ENCODE measurements around the gene RAD18. TPM values are rescaled to one million over a fixed set of nuclear protein-coding genes. Genes with fewer than 3 reads are reported as not detected.

The RAD18 gene
- total RNA-seq, 1 donor = 7.6 TPM

DNA sequence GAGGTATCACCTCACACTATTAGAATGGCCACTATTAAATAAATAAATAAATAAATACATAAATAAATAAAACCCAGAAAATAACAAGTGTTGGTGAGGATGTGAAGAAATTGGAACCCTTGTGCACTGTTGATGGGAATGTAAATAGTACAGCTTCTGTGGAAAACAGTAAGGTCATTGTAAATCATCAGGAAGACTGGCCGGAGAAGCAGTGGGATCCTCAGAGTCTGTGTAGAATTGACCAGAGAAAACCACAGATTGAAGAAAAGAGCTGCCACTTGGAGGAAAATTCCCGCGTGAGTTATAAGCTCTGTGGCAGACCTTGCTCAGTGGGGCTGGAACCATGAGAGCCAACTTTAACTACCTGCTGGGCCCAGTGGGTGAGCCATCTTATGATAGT lies 92.0 kb downstream of the RAD18 start:
- H3K4me3 ChIP-seq (ENCODE audit: insufficient read depth, low read length) = no peak overlapping the region
- H3K4me1 ChIP-seq (ENCODE audit: insufficient read depth, low read length) = peaks cover 30% of the 10 kb centered on the region
- H3K9me3 ChIP-seq (ENCODE audit: low read depth, low read length) = no peaks in the 10 kb centered on the region
- H3K4me2 ChIP-seq (ENCODE audit: insufficient read depth, low read length) = no peak overlapping the region
- H3K79me2 ChIP-seq (ENCODE audit: insufficient read depth, low read length) = no peaks in the 10 kb centered on the region
- H3K27ac ChIP-seq (ENCODE audit: low read depth, low read length) = no peak overlapping the region
- no peak for DNase-seq (ENCODE audit: insufficient read length, low spot score, missing footprints)
- H4K20me1 ChIP-seq (ENCODE audit: insufficient read depth, low read length) = no peaks in the 10 kb centered on the region
- no peaks in the 10 kb centered on the region for H3K36me3 ChIP-seq (ENCODE audit: insufficient read depth, low read length)
- H3K27me3 ChIP-seq (ENCODE audit: insufficient read depth, low read length) = no peaks in the 10 kb centered on the region
- H2AFZ ChIP-seq (ENCODE audit: low read length) = no peak overlapping the region
- TF ChIP-seq, protein P1, sequence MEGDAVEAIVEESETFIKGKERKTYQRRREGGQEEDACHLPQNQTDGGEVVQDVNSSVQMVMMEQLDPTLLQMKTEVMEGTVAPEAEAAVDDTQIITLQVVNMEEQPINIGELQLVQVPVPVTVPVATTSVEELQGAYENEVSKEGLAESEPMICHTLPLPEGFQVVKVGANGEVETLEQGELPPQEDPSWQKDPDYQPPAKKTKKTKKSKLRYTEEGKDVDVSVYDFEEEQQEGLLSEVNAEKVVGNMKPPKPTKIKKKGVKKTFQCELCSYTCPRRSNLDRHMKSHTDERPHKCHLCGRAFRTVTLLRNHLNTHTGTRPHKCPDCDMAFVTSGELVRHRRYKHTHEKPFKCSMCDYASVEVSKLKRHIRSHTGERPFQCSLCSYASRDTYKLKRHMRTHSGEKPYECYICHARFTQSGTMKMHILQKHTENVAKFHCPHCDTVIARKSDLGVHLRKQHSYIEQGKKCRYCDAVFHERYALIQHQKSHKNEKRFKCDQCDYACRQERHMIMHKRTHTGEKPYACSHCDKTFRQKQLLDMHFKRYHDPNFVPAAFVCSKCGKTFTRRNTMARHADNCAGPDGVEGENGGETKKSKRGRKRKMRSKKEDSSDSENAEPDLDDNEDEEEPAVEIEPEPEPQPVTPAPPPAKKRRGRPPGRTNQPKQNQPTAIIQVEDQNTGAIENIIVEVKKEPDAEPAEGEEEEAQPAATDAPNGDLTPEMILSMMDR (IDR thresholded peaks at IDR 0.05; ENCODE audit: extremely low read depth, low read depth, low read length) = no peak

DNA sequence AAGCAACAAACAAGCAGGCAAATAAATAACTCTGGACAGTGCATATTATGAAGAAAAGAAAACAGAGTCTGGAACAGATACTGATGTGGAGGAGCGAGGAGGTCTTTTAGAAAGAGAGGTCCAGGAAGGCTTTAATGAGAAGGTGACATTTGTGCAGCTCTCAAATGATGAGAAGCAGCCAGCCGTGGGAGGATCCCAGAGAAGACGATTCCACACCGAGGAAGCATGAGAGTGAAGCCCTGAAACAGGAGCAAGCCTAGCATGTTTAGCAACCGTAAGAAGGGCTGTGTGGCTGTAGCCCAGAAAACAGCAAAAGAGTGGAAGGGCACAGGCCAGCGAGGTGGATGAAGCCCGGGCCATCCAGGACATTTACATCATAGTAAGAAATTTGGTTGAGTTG lies 93.1 kb downstream of the RAD18 start:
- no peak overlapping the region for H3K4me2 ChIP-seq (ENCODE audit: insufficient read depth, low read length)
- H3K9me3 ChIP-seq (ENCODE audit: low read depth, low read length) = no peaks in the 10 kb centered on the region
- H3K36me3 ChIP-seq (ENCODE audit: insufficient read depth, low read length) = no peaks in the 10 kb centered on the region
- TF ChIP-seq, protein P1 (IDR thresholded peaks at IDR 0.05; ENCODE audit: extremely low read depth, low read depth, low read length) = no peak
- H3K27ac ChIP-seq (ENCODE audit: low read depth, low read length) = peak overlapping the region; percentile 73
- H3K79me2 ChIP-seq (ENCODE audit: insufficient read depth, low read length) = no peaks in the 10 kb centered on the region
- no peaks in the 10 kb centered on the region for H4K20me1 ChIP-seq (ENCODE audit: insufficient read depth, low read length)
- H3K27me3 ChIP-seq (ENCODE audit: insufficient read depth, low read length) = no peaks in the 10 kb centered on the region
- no peak overlapping the region for H2AFZ ChIP-seq (ENCODE audit: low read length)
- no peak overlapping the region for H3K4me3 ChIP-seq (ENCODE audit: insufficient read depth, low read length)
- peaks cover 30% of the 10 kb centered on the region for H3K4me1 ChIP-seq (ENCODE audit: insufficient read depth, low read length)
- DNase-seq (ENCODE audit: insufficient read length, low spot score, missing footprints) = no peak

DNA sequence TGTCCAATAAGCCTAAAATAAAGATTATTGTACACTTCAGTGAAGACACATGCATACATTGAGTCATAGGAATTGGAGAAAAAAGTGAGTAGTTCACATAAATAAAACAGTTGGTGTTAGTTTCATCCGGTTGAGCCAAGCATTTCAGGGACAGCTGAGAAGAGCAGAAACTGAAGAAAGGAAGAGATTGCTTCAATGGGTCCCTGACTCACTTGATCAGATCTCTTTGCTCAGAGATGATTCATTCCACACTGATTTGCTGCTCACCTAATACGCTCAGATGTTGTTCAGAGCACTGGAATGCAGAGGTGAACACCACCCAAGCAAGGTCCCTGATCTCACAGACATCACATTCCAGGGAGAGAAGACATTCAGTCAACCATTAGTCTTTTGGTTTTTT lies 93.7 kb downstream of the RAD18 start:
- H3K27me3 ChIP-seq (ENCODE audit: insufficient read depth, low read length) = no peaks in the 10 kb centered on the region
- peak; percentile 93 for DNase-seq (ENCODE audit: insufficient read length, low spot score, missing footprints)
- no peak overlapping the region for H2AFZ ChIP-seq (ENCODE audit: low read length)
- peak overlapping the region; percentile 29 for H3K4me2 ChIP-seq (ENCODE audit: insufficient read depth, low read length)
- peaks cover 29% of the 10 kb centered on the region for H3K4me1 ChIP-seq (ENCODE audit: insufficient read depth, low read length)
- TF ChIP-seq, protein P1 (IDR thresholded peaks at IDR 0.05; ENCODE audit: extremely low read depth, low read depth, low read length) = no peak
- no peaks in the 10 kb centered on the region for H3K9me3 ChIP-seq (ENCODE audit: low read depth, low read length)
- H3K79me2 ChIP-seq (ENCODE audit: insufficient read depth, low read length) = no peaks in the 10 kb centered on the region
- no peaks in the 10 kb centered on the region for H4K20me1 ChIP-seq (ENCODE audit: insufficient read depth, low read length)
- H3K36me3 ChIP-seq (ENCODE audit: insufficient read depth, low read length) = no peaks in the 10 kb centered on the region
- H3K4me3 ChIP-seq (ENCODE audit: insufficient read depth, low read length) = no peak overlapping the region
- peak overlapping the region; percentile 73 for H3K27ac ChIP-seq (ENCODE audit: low read depth, low read length)

DNA sequence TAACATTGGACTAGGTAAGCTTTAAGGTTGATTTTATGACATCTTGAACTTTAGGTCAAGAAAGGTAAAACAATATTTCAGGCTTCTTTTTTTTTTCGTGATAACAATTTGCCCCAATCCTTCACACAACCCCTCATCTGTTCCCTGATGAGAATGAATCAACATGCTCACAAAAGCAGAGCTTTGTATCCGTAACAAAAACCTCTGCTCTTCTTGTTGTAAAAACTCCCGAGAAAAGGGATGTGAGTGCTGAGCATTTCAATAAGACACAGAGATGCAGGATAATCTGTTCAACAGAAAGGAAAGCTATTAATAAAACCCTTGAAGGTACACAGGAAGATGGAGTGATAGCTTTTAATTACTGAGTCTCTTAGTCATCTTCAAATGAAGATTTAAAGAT lies 94.3 kb downstream of the RAD18 start:
- peak overlapping the region; percentile 73 for H3K27ac ChIP-seq (ENCODE audit: low read depth, low read length)
- no peaks in the 10 kb centered on the region for H3K27me3 ChIP-seq (ENCODE audit: insufficient read depth, low read length)
- no peaks in the 10 kb centered on the region for H3K36me3 ChIP-seq (ENCODE audit: insufficient read depth, low read length)
- no peaks in the 10 kb centered on the region for H3K79me2 ChIP-seq (ENCODE audit: insufficient read depth, low read length)
- TF ChIP-seq, protein P1 (IDR thresholded peaks at IDR 0.05; ENCODE audit: extremely low read depth, low read depth, low read length) = no peak
- no peak overlapping the region for H3K4me3 ChIP-seq (ENCODE audit: insufficient read depth, low read length)
- DNase-seq (ENCODE audit: insufficient read length, low spot score, missing footprints) = no peak
- no peaks in the 10 kb centered on the region for H4K20me1 ChIP-seq (ENCODE audit: insufficient read depth, low read length)
- H3K4me1 ChIP-seq (ENCODE audit: insufficient read depth, low read length) = peaks cover 24% of the 10 kb centered on the region
- peak overlapping the region; percentile 29 for H3K4me2 ChIP-seq (ENCODE audit: insufficient read depth, low read length)
- H3K9me3 ChIP-seq (ENCODE audit: low read depth, low read length) = no peaks in the 10 kb centered on the region
- H2AFZ ChIP-seq (ENCODE audit: low read length) = no peak overlapping the region
